A549 (cell line): ENCODE measurements around the gene ITGBL1. TPM values are rescaled to one million over a fixed set of nuclear protein-coding genes. Genes with fewer than 3 reads are reported as not detected.

ENCODE experiments used
- ATAC-seq, 2 experiments: fragments of 200-7000 bp in 1 of 2; fragments of >200 bp in 1 of 2; cut with Nextera tagmentation in 1 of 2; cut with Tn5 transposase in 1 of 2; 3 replicates each; pipeline versions ENCODE4 v1.8.0 to v1.9.1; 2018 to 2020; ENCODE audit warnings: mild to moderate bottlenecking in 1 of 2, moderate library complexity in 1 of 2
- CTCF ChIA-PET: fragments of 300-600 bp; sonication (Branson Sonifier 250); formaldehyde crosslinking; extraction: SDS; loops from one replicate; lab custom pipeline; 2021; ENCODE audit warnings: antibody characterized with exemption, inconsistent platforms; lab: Yijun Ruan, JAX
- POLR2A ChIA-PET: fragments of 350-600 bp; formaldehyde crosslinking; extraction: SDS; loops from one replicate; lab custom pipeline; 2021; ENCODE audit warnings: antibody characterized with exemption, inconsistent platforms; lab: Yijun Ruan, JAX
- DNase-seq, 2 experiments: peaks; one replicate each; pipeline versions ENCODE4 v3.0.0 to v3.0.0-alpha.2; 2011 to 2016; ENCODE audit warnings: low read depth in 1 of 2, low spot score in 1 of 2
- FAIRE-seq: peaks from 2 replicates; lab custom pipeline; 2011; peaks lifted over from hg19 to GRCh38; lab: Jason Lieb, UNC
- H3K27ac ChIP-seq, 2 experiments: fragments of >200 bp; sonication (Bioruptor Twin); formaldehyde crosslinking; 3 replicates each; pipeline ENCODE4 v1.5.1; 2016 to 2017
- H3K4me1 ChIP-seq: fragments of >200 bp; sonication (Bioruptor Twin); formaldehyde crosslinking; 3 replicates; pipeline ENCODE4 v1.6.1; 2016
- H3K4me2 ChIP-seq: fragments of >200 bp; sonication (Bioruptor Twin); formaldehyde crosslinking; 3 replicates; pipeline ENCODE4 v1.6.1; 2016
- H3K4me3 ChIP-seq: fragments of >200 bp; sonication (Bioruptor Twin); formaldehyde crosslinking; 3 replicates; pipeline ENCODE4 v1.5.1; 2016
- H3K9me3 ChIP-seq: fragments of >200 bp; sonication (Bioruptor Twin); formaldehyde crosslinking; 3 replicates; pipeline ENCODE4 v1.6.1; 2016
- ATOH8 ChIP-seq: fragments of 250-450 bp; sonication (Bioruptor Pico); IDR thresholded peaks from 2 replicates; pipeline ENCODE4 v1.5.0; 2020; ENCODE audit warnings: low read depth, mild to moderate bottlenecking, moderate library complexity
- CEBPB ChIP-seq, 2 experiments: fragments of >200 bp in 1 of 2; sonication (Bioruptor Twin) in 1 of 2; formaldehyde crosslinking in 1 of 2; IDR thresholded peaks; 2 replicates each; pipeline ENCODE4 v1.6.1; 2012 to 2016
- CTCF ChIP-seq: fragments of >200 bp; sonication (Bioruptor Twin); formaldehyde crosslinking; IDR thresholded peaks from 3 replicates; pipeline ENCODE4 v1.5.1; 2016
- EHMT2 ChIP-seq: fragments of 200-600 bp; sonication (generic); IDR thresholded peaks from 2 replicates; pipeline ENCODE4 v1.6.1; 2016; ENCODE audit warnings: antibody characterized with exemption, low read depth, mild to moderate bottlenecking, moderate library complexity
- ELK1 ChIP-seq: fragments of 150-350 bp; IDR thresholded peaks from 2 replicates; pipeline ENCODE4 v1.6.1; 2014; ENCODE audit warnings: low read depth, mild to moderate bottlenecking, low read length
- EP300 ChIP-seq, 2 experiments: fragments of >200 bp; sonication (Bioruptor Twin); formaldehyde crosslinking; IDR thresholded peaks; 2 replicates in 1 of 2; 3 replicates in 1 of 2; pipeline ENCODE4 v1.6.1; 2016 to 2017
- HDAC2 ChIP-seq: fragments of 200-600 bp; sonication (generic); IDR thresholded peaks from 2 replicates; pipeline ENCODE4 v1.6.1; 2016
- HES2 ChIP-seq: fragments of >200 bp; sonication (Bioruptor Twin); formaldehyde crosslinking; IDR thresholded peaks from 2 replicates; pipeline ENCODE4 v1.6.1; 2016
- HMGXB4 ChIP-seq: fragments of 250-450 bp; sonication (Bioruptor Pico); IDR thresholded peaks from 2 replicates; pipeline ENCODE4 v1.5.0; 2021; ENCODE audit warnings: mild to moderate bottlenecking, moderate library complexity, borderline replicate concordance
- MAFK ChIP-seq: fragments of 450-650 bp; IDR thresholded peaks from 2 replicates; pipeline ENCODE4 v1.6.1; 2014; ENCODE audit not compliant: partially characterized antibody
- MAZ ChIP-seq: fragments of 150-350 bp; IDR thresholded peaks from 2 replicates; pipeline ENCODE4 v1.6.1; 2014; ENCODE audit warnings: antibody characterized with exemption, low read depth, low read length, borderline replicate concordance
- PHF8 ChIP-seq: fragments of 200-600 bp; sonication (generic); IDR thresholded peaks from 2 replicates; pipeline ENCODE4 v1.6.1; 2016; ENCODE audit warnings: low read depth, mild to moderate bottlenecking, antibody characterized with exemption, moderate library complexity, borderline replicate concordance
- POLR2AphosphoS2 ChIP-seq: conservative IDR thresholded peaks from 2 replicates; pipeline ENCODE4 v1.6.1; 2012; ENCODE audit warnings: low read length, improper control_type of control experiment, inconsistent platforms
- RCOR1 ChIP-seq: fragments of 150-350 bp; IDR thresholded peaks from 2 replicates; pipeline ENCODE4 v1.6.1; 2014; ENCODE audit warnings: antibody characterized with exemption, low read length, low read depth
- SMC3 ChIP-seq: fragments of >200 bp; sonication (Bioruptor Twin); formaldehyde crosslinking; IDR thresholded peaks from 3 replicates; pipeline ENCODE4 v1.6.1; 2018; ENCODE audit warnings: inconsistent platforms
- ZC3H11A ChIP-seq: fragments of 450-650 bp; IDR thresholded peaks from 2 replicates; pipeline ENCODE4 v1.6.1; 2014; ENCODE audit warnings: antibody characterized with exemption, mild to moderate bottlenecking
- WGBS: methylation state at CpG from one replicate; pipeline ENCODE4 v1.1.6; 2017; ENCODE audit errors: missing lambda C conversion rate; 5-methylcytosine and 5-hydroxymethylcytosine counted together
- polyA plus RNA-seq, 4 experiments: library from polyadenylated mRNA; depleted of rRNA in 3 of 4; stranded (reverse); fragments of >200 nt; fragmentation: RNase III in 1 of 4; extraction: RNeasy Plus Mini Kit Qiagen cat#74134 plus additional on column Dnase treatment in 1 of 4; gene quantifications; 2 replicates in 3 of 4; 3 replicates in 1 of 4; pipeline ENCODE4 v1.2.3, GENCODE V29; 2011 to 2017

ITGBL1 gene
- polyA plus RNA-seq, 2 of the 4 experiments (the other 2 are of a cell fraction): 0.40 to 1.3 TPM

GRCh38 chr13:101703081-101703480 lies 250.6 kb downstream of the ITGBL1 start:
- POLR2A ChIA-PET: no interaction called here
- FAIRE-seq: no peak

GRCh38 chr13:101703838-101704237 lies 251.4 kb downstream of the ITGBL1 start:
- Histone ChIP-seq H3K9me3 (no peaks in the 10 kb centered on the region), H3K4me1 (peaks cover 12% of the 10 kb centered on the region), H3K27ac (no peak overlapping the region), H3K4me3 (no peak overlapping the region), H3K4me2 (no peak overlapping the region)
- ChIA-PET CTCF (interaction anchor here (0.9 to 1.4 kb wide), 2 partner anchors 8 to 53 kb away, joined by 3 read pairs; no protein-coding TSS in a partner anchor), POLR2A (no interaction called here)
- no peak for FAIRE-seq
- no peak for DNase-seq
- 75% methylated on average over 3 of the region's 3 CpGs for WGBS
- ATAC-seq: no peak
- TF ChIP-seq EHMT2 (no peak), POLR2AphosphoS2 (no peak), EP300 (IDR thresholded peaks at IDR 0.05) (no peak), CTCF (no peak), SMC3 (no peak), MAZ (no peak), HMGXB4 (CRISPR knock-in tag) (no peak), RCOR1 (no peak)
- TF ChIP-seq, all 56 proteins: peak for 0

More at GRCh38 chr13:101703081-101703480, 250.6 kb downstream of the ITGBL1 start:
- no peak for TF ChIP-seq HES2
- peak; percentile 61 for TF ChIP-seq MAFK
- Histone ChIP-seq H3K9me3 (no peaks in the 10 kb centered on the region), H3K4me2 (no peak overlapping the region), H3K4me1 (peaks cover 12% of the 10 kb centered on the region), H3K4me3 (no peak overlapping the region), H3K27ac (no peak overlapping the region)
- no peak for ATAC-seq
- CTCF ChIA-PET: interaction anchor here (0.6 to 1.4 kb wide), 3 partner anchors 9 to 157 kb away, joined by 3 read pairs; no protein-coding TSS in a partner anchor
- DNase-seq: no peak
- 65% methylated on average over 1 of the region's 1 CpG for WGBS

- ATAC-seq: peak; percentile 37 to 73; a peak in 5 of 6 replicates
Observed at GRCh38 chr13:101706651-101707050, 254.2 kb downstream of the ITGBL1 start.

More at GRCh38 chr13:101706651-101707050, 254.2 kb downstream of the ITGBL1 start:
- no peaks in the 10 kb centered on the region for H3K9me3 ChIP-seq
- H3K4me1 ChIP-seq: peaks cover 12% of the 10 kb centered on the region
- ChIA-PET CTCF (interaction anchor here (0.8 kb wide), 1 partner anchor 51 kb away, joined by 4 read pairs; no protein-coding TSS in a partner anchor), POLR2A (no interaction called here)
- H3K27ac ChIP-seq: peak overlapping the region in 1 of 2 experiments; percentile 40; a peak in 2 of 6 replicates
- H3K4me3 ChIP-seq: no peak overlapping the region
- WGBS: 43% methylated on average over 6 of the region's 6 CpGs
- peak overlapping the region; percentile 47 for H3K4me2 ChIP-seq
- DNase-seq (peak; percentile 2 to 13), FAIRE-seq (no peak)
- TF ChIP-seq CEBPB (IDR thresholded peaks at IDR 0.05) (peak in 1 of 2 experiments; percentile 46; a peak in 1 of 4 replicates), ELK1 (no peak), ATOH8 (CRISPR knock-in tag) (no peak), ZC3H11A (no peak), PHF8 (no peak), HES2 (no peak), HDAC2 (no peak)
